ENCODE results near the gene CCHCR1. TPM values are rescaled to one million over a fixed set of nuclear protein-coding genes. Genes with fewer than 3 reads are reported as not detected.
A peak's percentile ranks its signal among the peaks of the same experiment; 100 is the strongest.

Gene CCHCR1
- total RNA-seq, 2 donors from 2014 or later, result 31.8 to 55.4 TPM

- Histone ChIP-seq H3K9ac (ENCODE audit: low read depth in 2 of 2, low read length in 2 of 2) (peak overlapping the region in 1 of 2 donors; percentile 78), H3K36me3 (no peaks in the 10 kb centered on the region), H3K27me3 (no peaks in the 10 kb centered on the region), H3K27ac (peak overlapping the region; percentile 92), H3K9me3 (no peaks in the 10 kb centered on the region), H3K4me1 (no peaks in the 10 kb centered on the region), H3K4me3 (no peak overlapping the region)
- intact Hi-C loops (cut with DNase I), result loop anchor here (2.0 kb wide), 1 partner anchor 41 kb away; no protein-coding TSS in a partner anchor
- DNase-seq, result no peak
- TF ChIP-seq CTCF (IDR thresholded peaks at IDR 0.05), result no peak
Observed at GRCh38 chr6:31145386-31145785, 12.2 kb downstream of the CCHCR1 start.

DNA sequence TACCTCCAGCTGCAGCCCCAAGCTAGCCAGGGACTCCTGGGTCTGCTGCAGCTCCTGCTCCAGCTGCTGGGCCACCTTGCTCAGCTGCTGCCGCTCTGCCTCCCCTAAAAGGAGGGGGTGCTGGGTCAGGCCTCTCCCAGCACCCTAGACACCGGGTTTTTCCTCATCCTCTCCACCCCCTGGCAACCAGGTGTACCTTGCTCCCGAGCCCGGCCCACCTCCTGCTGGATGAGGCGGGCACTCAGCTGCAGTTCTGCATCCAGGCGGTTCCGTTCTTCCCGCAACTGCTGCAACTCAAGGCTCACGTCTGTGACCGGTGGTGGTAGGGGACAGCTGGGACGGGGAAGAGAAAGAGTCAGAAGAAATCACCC is 12.6 kb downstream of the CCHCR1 start:
- Histone ChIP-seq H3K36me3 (no peaks in the 10 kb centered on the region), H3K27me3 (no peaks in the 10 kb centered on the region), H3K27ac (peak overlapping the region; percentile 92), H3K4me3 (peak overlapping the region; percentile 14), H3K9ac (ENCODE audit: low read depth in 2 of 2, low read length in 2 of 2) (peak overlapping the region in 1 of 2 donors; percentile 78), H3K9me3 (no peaks in the 10 kb centered on the region), H3K4me1 (no peaks in the 10 kb centered on the region)
- DNase-seq, result peak; percentile 79
- intact Hi-C loops (cut with DNase I), result loop anchor here (2.0 kb wide), 1 partner anchor 42 kb away; no protein-coding TSS in a partner anchor
- TF ChIP-seq CTCF (IDR thresholded peaks at IDR 0.05), result no peak

DNA sequence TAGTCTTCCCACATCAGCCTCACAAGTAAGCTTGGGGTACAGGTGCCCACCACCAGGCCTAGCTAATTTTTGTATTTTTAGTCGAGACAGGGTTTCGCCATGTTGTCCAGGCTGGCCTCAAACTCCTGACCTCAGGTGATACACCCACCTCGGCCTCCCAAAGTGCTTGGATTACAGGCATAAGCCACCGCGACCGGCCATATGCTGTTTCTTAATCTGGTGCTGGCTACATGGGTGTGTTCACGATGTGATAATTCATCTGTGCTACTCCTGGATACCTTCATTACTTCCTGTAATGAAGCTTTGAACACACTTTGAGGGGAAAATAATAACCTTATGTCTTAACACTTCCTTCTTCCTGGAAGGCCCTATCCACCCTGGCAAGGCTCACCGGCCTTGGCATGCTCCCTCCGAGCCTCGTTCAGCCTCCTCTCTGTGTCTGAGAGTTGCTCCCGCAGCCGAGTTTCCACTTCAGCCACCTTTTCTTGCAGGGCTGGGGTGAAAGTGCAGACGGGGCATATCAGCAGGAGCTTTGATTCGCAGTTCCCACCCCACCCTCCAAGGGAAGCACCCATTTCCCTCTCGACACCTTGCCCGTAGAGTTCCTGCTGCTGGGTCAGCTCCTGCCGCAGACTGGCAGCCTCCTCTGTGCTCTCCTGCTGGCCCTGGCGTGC is 13.2 kb downstream of the CCHCR1 start:
- intact Hi-C loops (cut with DNase I), result loop anchor here (2.0 kb wide), 1 partner anchor 42 kb away; no protein-coding TSS in a partner anchor
- Histone ChIP-seq H3K36me3 (no peaks in the 10 kb centered on the region), H3K4me3 (peak overlapping the region; percentile 14), H3K27ac (peak overlapping the region; percentile 92), H3K4me1 (no peaks in the 10 kb centered on the region), H3K9ac (ENCODE audit: low read depth in 2 of 2, low read length in 2 of 2) (peak overlapping the region in 1 of 2 donors; percentile 78), H3K9me3 (no peaks in the 10 kb centered on the region), H3K27me3 (no peaks in the 10 kb centered on the region)
- TF ChIP-seq CTCF (IDR thresholded peaks at IDR 0.05), result no peak
- DNase-seq, result peak; percentile 86

DNA sequence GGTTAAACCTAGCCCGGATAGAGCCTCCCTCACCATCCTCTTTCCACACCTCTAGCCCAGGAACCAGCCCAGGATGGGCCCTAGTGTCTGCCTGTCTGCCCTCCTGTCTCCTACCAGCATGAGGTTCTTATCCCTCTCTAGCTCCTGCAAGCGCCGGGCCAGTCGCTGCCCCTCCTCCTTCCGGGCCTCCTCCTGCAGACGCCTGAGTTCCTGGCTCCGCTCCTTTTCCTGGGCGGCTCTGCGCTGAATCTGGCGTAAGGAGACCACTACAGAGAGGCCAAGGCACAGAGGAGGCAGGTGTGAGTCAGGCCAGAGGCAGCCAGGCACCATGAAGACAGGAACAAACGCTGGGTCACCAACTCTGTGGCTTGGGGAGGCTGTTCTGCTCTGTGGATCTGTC is 14.5 kb downstream of the CCHCR1 start:
- Histone ChIP-seq H3K9ac (ENCODE audit: low read depth in 2 of 2, low read length in 2 of 2) (peak overlapping the region in 1 of 2 donors; percentile 26), H3K36me3 (no peaks in the 10 kb centered on the region), H3K27me3 (no peaks in the 10 kb centered on the region), H3K9me3 (no peaks in the 10 kb centered on the region), H3K4me3 (no peak overlapping the region), H3K27ac (peak overlapping the region; percentile 92), H3K4me1 (no peaks in the 10 kb centered on the region)
- no peak for TF ChIP-seq CTCF (IDR thresholded peaks at IDR 0.05)
- intact Hi-C loops (cut with DNase I), result no loop called here
- no peak for DNase-seq

DNA sequence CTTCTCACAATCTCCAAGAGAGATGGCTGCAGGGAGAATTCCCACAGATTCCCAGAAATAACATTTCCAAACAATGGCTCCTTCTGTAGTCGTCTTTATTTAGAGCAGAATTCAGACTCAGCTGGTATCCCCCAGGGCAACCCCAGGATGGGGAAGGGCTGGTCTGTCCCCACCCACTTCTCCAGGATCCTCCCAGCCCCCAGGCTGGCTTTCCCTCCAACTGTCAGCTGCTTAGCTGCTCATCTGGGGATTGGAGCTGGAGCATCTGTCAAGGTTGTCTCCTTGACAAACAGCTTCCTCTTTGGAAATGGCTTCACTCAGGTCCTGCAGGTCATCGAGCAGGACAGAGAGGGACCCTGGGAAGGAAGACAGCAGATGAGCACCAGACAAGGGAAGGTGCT is 15.2 kb downstream of the CCHCR1 start:
- Histone ChIP-seq H3K36me3 (no peaks in the 10 kb centered on the region), H3K9ac (ENCODE audit: low read depth in 2 of 2, low read length in 2 of 2) (no peak overlapping the region), H3K4me3 (no peak overlapping the region), H3K27me3 (no peaks in the 10 kb centered on the region), H3K4me1 (no peaks in the 10 kb centered on the region), H3K9me3 (no peaks in the 10 kb centered on the region), H3K27ac (no peak overlapping the region)
- TF ChIP-seq CTCF (IDR thresholded peaks at IDR 0.05), result no peak
- no peak for DNase-seq
- intact Hi-C loops (cut with DNase I), result no loop called here

All from colonic mucosa (tissue), 4 donors.